Fibroblast of the aortic adventitia (primary cell): Measurements from ENCODE around the gene ERFL. TPM values are rescaled to one million over a fixed set of nuclear protein-coding genes. Genes with fewer than 3 reads are reported as not detected.
A peak's percentile ranks its signal among the peaks of the same experiment; 100 is the strongest.
"Not testable (repeated sequence)": the region's sequence is repeated elsewhere in the genome, so short reads cannot be mapped to it uniquely, and the experiment has no call there.

Experiments
- DNase-seq: peaks from one replicate; pipeline ENCODE4 v3.0.0-alpha.2; 2010; ENCODE audit warnings: low read depth
- H3K4me3 ChIP-seq: 2 replicates; pipeline ENCODE4 v1.5.1; 2011; ENCODE audit warnings: low read depth, mild to moderate bottlenecking, control low read depth, low read length, moderate library complexity
- total RNA-seq: library from RNA; depleted of rRNA; stranded (reverse); fragments of >200 nt; gene quantifications from 2 replicates; pipeline ENCODE4 v1.2.3, GENCODE V29; 2012; ENCODE audit warnings: low replicate concordance
- TF ChIP-seq, protein P1 (sequence below): IDR thresholded peaks from 2 replicates; pipeline ENCODE4 v1.5.1; 2011; ENCODE audit warnings: mild to moderate bottlenecking, low read length, control low read depth, inconsistent platforms; ENCODE audit not compliant: insufficient read depth

Gene ERFL
- total RNA-seq, 1 donor, result not detected

DNA sequence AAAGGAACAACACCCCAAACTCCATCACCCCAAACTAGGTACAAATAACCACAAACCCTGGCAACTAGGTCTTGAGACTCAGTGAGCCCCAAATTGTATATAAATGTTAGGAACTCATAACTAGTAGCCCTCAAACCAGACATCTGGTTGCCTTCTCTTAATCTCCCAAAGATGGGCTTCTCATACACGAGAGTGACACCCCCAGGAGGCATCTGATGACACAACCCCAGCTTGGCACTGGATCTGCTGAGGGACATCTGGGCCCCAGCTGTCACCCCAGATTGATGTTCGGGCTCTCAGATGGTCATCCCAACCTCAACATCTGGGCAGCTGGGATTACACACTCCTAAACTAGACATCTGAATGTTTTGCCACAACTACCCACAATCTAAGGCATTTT is 16.1 kb upstream of the ERFL start:
- TF ChIP-seq, protein P1, sequence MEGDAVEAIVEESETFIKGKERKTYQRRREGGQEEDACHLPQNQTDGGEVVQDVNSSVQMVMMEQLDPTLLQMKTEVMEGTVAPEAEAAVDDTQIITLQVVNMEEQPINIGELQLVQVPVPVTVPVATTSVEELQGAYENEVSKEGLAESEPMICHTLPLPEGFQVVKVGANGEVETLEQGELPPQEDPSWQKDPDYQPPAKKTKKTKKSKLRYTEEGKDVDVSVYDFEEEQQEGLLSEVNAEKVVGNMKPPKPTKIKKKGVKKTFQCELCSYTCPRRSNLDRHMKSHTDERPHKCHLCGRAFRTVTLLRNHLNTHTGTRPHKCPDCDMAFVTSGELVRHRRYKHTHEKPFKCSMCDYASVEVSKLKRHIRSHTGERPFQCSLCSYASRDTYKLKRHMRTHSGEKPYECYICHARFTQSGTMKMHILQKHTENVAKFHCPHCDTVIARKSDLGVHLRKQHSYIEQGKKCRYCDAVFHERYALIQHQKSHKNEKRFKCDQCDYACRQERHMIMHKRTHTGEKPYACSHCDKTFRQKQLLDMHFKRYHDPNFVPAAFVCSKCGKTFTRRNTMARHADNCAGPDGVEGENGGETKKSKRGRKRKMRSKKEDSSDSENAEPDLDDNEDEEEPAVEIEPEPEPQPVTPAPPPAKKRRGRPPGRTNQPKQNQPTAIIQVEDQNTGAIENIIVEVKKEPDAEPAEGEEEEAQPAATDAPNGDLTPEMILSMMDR, result no peak
- no peak for DNase-seq
- H3K4me3 ChIP-seq, result no peak overlapping the region

DNA sequence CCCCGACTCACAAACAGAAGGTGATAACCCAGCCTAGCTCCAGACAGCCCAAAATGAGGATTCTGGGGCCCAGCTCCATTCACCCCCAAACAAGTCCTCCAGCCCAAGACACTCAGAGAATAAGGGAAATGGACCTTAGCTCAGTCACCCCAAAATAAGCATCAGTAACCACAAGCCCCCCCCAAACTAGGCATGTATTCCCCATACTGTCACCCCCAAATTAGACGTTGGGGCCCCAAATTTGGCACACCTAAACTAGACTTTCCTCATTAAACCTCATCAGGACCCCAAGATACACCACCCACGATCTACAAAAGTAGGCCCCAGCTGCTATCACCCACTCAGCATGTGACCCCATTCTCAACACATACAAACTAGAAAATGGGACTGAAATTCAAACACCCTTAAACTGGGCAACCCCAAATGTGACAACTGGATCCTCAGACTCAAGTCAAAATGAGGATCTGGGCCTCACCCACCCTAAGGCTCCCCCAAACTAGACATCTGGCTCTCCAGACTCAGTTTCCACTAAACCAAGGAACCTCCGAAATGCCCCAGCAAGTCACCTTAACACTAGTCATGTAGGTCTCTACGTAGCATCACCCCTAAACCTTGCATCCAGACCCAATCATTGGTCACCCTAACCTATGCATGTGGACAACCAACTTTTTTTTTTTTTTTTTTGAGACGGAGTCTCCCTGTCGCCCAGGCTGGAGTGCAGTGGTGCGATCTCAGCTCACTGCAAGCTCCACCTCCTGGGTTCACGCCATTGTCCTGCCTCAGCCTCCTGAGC is 13.4 kb upstream of the ERFL start:
- no peak for DNase-seq
- TF ChIP-seq, protein P1, result no peak
- H3K4me3 ChIP-seq, result no peak overlapping the region

DNA sequence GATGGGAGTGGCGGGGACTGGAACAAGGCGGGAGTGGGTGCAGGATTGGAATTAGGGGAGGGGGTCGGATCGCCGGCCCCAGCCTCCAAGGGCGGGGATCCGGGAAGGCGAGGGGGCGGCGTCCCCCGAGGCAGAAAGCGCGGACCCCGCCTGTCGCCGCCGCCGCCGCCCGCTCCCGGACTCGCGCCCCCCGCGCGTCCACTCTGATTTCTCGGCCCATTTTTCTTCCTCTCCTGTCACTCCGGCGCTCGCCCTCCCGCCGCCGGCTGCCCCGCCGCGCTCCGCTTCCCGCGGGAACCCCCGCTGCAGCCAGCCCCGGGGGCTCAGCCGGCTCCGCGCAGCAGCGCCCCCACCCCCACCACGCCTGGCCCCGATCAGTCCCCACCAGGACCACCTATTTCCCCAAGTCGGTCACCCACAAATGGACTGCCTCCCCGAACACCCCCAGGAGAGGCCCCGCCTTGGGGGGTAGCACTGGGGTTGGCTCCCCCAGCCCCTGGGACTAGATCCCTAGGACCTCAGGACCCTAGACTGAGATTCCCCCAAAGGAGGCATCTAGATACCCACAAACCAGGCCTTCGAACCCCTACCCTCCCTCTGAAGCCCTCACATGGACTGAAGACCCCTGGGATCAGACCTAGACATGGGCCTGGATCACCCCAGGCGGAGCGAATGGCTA is 12.6 kb upstream of the ERFL start:
- H3K4me3 ChIP-seq, result peak overlapping the region; percentile 57
- no peak for DNase-seq
- TF ChIP-seq, protein P1, result no peak

DNA sequence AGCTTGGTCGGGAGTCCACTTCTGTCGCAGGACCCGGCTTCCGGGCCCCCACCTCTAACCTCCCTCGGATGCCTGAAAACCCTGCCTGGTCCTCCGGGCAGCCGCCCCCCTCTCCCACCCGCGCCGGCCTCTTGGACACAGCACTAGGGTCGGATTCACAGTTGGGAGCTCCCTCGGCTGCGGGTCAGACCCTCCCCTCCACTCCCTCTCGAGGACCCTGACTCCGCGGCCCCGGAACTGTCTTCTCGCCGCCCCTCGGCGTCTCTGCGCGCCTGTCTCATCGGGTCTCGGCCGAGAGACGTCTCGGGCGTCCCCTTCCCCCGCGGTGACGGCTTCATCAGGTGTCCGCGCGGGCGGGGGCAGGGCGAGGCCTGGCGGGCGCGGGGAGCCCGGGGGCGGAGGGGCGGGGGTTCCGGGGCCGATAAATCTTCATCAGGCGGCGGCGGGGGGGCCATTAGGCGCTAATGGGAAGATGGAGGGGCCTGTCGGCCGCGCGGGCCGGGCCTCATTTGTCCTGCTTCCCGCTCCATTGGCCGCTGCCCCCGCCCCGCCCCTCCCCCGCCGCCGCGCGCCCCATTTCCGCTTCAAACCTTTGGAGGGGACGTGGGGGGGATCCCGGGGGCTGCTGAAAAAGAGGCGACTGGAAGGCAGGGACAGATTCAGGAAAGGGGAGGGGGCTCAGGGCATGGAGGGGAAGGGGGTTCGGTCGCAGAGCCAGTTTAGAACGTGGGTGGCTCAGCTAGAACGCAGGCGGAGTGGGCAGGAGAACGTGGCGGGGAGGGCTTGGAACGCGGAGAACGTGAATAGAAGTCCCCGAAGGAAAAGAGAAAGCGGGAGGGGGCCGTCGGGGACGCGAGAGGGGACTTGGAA is 11.8 kb upstream of the ERFL start:
- TF ChIP-seq, protein P1, result no peak
- peak overlapping the region; percentile 57 for H3K4me3 ChIP-seq
- no peak for DNase-seq

DNA sequence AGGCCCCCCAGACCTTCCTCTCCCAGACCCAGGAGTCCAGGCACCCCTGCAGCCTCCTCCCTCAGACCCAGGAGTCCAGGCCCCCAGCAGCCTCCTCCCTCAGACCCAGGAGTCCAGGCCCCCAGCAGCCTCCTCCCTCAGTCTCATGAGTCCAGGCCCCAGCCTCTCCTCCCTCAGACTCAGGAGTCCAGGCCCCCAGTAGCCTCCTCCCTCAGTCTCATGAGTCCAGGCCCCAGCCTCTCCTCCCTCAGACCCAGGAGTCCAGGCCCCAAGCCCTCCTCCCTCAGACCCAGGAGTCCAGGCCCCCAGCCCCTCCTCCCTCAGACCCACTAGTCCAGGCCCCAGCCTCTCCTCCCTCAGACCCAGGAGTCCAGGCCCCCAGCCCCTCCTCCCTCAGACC is 11.0 kb upstream of the ERFL start:
- not testable (repeated sequence) for H3K4me3 ChIP-seq, DNase-seq

DNA sequence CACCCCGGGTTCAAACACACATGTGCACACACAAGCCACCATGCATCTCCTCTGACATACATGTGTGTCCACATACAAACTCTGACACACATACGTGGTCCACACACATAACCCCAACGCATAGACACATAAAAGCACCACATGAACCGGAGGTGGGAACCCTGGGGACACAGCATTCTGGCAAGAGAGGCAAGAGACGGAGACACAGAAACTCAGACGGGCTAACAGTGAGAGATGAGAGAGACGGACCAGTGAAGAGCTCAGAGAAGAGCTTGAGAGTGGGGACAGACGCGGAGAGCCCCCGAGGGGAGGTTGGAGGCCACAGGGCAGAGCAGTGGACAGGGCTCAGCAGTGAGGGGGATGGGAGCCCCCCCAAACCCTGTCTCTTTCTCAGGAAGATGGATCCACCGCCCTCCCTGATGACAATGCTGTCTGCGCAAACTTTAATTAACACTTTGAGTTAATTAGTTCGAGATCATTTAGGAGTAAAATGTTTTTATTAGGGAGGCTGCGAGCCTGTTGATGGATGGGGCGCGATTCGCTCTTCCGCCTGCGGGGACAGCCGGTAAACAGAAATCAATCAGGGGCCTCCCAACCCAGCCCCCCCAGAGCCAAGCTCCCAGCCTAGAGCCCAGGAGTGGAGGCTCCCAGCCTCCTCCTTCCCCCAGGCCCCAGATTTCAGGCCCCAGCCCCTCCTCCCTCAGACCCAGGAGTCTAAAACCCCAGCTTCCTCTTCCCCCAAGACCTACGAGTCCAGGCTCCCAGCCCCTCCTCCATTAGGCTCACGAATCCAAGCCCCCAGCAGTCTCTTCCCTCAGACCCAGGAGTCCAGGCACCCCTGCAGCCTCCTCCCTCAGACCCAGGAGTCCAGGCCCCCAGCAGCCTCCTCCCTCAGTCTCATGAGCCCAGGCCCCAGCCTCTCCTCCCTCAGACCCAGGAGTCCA is 9.5 kb upstream of the ERFL start:
- no peak for DNase-seq
- TF ChIP-seq, protein P1, result peak; percentile 20
- no peak overlapping the region for H3K4me3 ChIP-seq
